Iris pigment epithelial cell (primary cell): ENCODE data around the gene TTLL12.

Experiments
- DNase-seq: peaks from one replicate; pipeline ENCODE4 v3.0.0-alpha.2; 2011; ENCODE audit warnings: low read depth

The TTLL12 gene

GRCh38 chr22:43172191-43172590 lies 14.7 kb downstream of the TTLL12 start:
- DNase-seq, result no peak

- DNase-seq, result no peak
These were observed 15.3 kb downstream of the TTLL12 start for GRCh38 chr22:43171607-43172006.

- DNase-seq, result no peak
These were observed 15.9 kb downstream of the TTLL12 start for GRCh38 chr22:43171019-43171491.

- no peak for DNase-seq
These were observed 16.8 kb downstream of the TTLL12 start for GRCh38 chr22:43170131-43170480.

- no peak for DNase-seq
These were observed 17.4 kb downstream of the TTLL12 start for GRCh38 chr22:43169310-43170130.

- DNase-seq, result peak; percentile 82
These were observed 18.2 kb downstream of the TTLL12 start for GRCh38 chr22:43168471-43169309.

- no peak for DNase-seq
These were observed 19.8 kb downstream of the TTLL12 start for GRCh38 chr22:43167001-43167589.

- DNase-seq, result no peak
These were observed 20.6 kb downstream of the TTLL12 start for GRCh38 chr22:43166132-43166930.

GRCh38 chr22:43164636-43165035 lies 22.3 kb downstream of the TTLL12 start:
- no peak for DNase-seq

- no peak for DNase-seq
These were observed 23.6 kb downstream of the TTLL12 start for GRCh38 chr22:43163241-43163795.

GRCh38 chr22:43162412-43163150 lies 24.4 kb downstream of the TTLL12 start:
- no peak for DNase-seq

- DNase-seq, result no peak
These were observed 26.3 kb downstream of the TTLL12 start for GRCh38 chr22:43160497-43161126.

- DNase-seq, result no peak
These were observed 27.3 kb downstream of the TTLL12 start for GRCh38 chr22:43159484-43160178.

- no peak for DNase-seq
These were observed 28.0 kb downstream of the TTLL12 start for GRCh38 chr22:43158778-43159483.

GRCh38 chr22:43157874-43158546 lies 28.9 kb downstream of the TTLL12 start:
- DNase-seq, result no peak

GRCh38 chr22:43156413-43156812 lies 30.5 kb downstream of the TTLL12 start:
- DNase-seq, result no peak

- no peak for DNase-seq
These were observed 31.1 kb downstream of the TTLL12 start for GRCh38 chr22:43155789-43156188.

GRCh38 chr22:43154887-43155536 lies 31.9 kb downstream of the TTLL12 start:
- no peak for DNase-seq
